Head of caudate nucleus (tissue), 42 donors: ENCODE measurements around the gene EXOC4.

ENCODE experiments used
- DNase-seq, 42 donors: peaks; one replicate each; pipeline versions ENCODE4 v3.0.0 to v3.0.0-alpha.2; 2020 to 2021; ENCODE audit warnings: mixed read lengths in 7 of 42
- intact Hi-C: fragments of 100-400 bp; cut with DNase I; formaldehyde crosslinking; loops from one replicate; pipeline ENCODE4 v1.15.0; 2022

Gene EXOC4

DNA sequence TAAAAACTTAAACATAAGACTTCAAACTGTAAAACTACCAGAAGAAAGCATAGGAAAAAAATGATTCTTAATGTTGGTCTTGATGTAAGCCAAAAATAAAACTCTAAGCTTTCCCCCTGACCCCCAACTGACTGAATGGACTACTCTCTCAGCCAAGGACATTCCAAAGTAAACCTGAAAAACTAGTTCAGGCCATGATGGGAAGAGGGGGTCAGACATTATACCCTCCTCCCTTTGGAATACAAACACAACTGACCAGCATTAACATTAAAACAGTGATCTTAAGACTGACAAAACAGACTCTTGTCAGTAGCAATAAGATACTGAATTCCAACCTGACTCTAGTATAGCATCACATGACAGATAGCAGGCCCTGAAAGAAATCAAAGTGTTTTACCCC is 860.8 kb downstream of the EXOC4 start:
- intact Hi-C loops = no loop called here
- no peak for DNase-seq

- intact Hi-C loops = no loop called here
- no peak for DNase-seq
Observed at GRCh38 chr7:134114992-134115391, 862.1 kb downstream of the EXOC4 start.
